Lower lobe of right lung (tissue), 2 donors: ENCODE measurements around the gene SRD5A1. TPM values are rescaled to one million over a fixed set of nuclear protein-coding genes. Genes with fewer than 3 reads are reported as not detected.

Experiments used
- ATAC-seq, 2 donors: fragments of 200-7000 bp; cut with Tn5 transposase; one replicate each; pipeline ENCODE4 v1.9.1; 2020 to 2022; ENCODE audit warnings: mild to moderate bottlenecking in 2 of 2, moderate library complexity in 2 of 2
- DNase-seq: peaks from one replicate; pipeline ENCODE4 v3.0.0-alpha.2; 2020
- H3K27ac ChIP-seq: fragments of 200-600 bp; one replicate; pipeline ENCODE4 v1.8.0; 2022
- H3K27me3 ChIP-seq: fragments of 200-600 bp; one replicate; pipeline ENCODE4 v1.8.0; 2022; ENCODE audit warnings: low read depth
- H3K36me3 ChIP-seq: fragments of 200-600 bp; one replicate; pipeline ENCODE4 v1.8.0; 2022; ENCODE audit warnings: mild to moderate bottlenecking
- H3K4me1 ChIP-seq: fragments of 200-600 bp; one replicate; pipeline ENCODE4 v1.8.0; 2022
- H3K4me3 ChIP-seq: fragments of 200-600 bp; one replicate; pipeline ENCODE4 v1.8.0; 2022; ENCODE audit warnings: mild to moderate bottlenecking
- H3K9me3 ChIP-seq: fragments of 200-600 bp; one replicate; pipeline ENCODE4 v1.8.0; 2022
- CTCF ChIP-seq: fragments of 200-600 bp; IDR thresholded peaks from one replicate; pipeline ENCODE4 v1.8.0; 2022; ENCODE audit warnings: antibody characterized with exemption, mild to moderate bottlenecking
- intact Hi-C: fragments of 100-400 bp; cut with DNase I; formaldehyde crosslinking; loops from one replicate; pipeline ENCODE4 v1.11.0; 2022
- total RNA-seq: library from RNA; stranded (reverse); fragmentation: NEBNext Ultra II Directional; extraction: Animal tissue kit (Norgen Biotek cat#: 25700); gene quantifications from one replicate; pipeline ENCODE4 v1.2.1, GENCODE V29; 2021
- donor health status: DM: no; HTN: yes; CAD: no; lungs with severe emphysema.

Gene SRD5A1
- total RNA-seq, 1 donor from 2014 or later: 8.3 TPM

GRCh38 chr5:6720561-6720921 lies 87.3 kb downstream of the SRD5A1 start:
- intact Hi-C loops: no loop called here
- Histone ChIP-seq H3K36me3 (peaks cover 3% of the 10 kb centered on the region), H3K4me1 (peaks cover 81% of the 10 kb centered on the region), H3K27me3 (no peaks in the 10 kb centered on the region), H3K4me3 (no peak overlapping the region), H3K27ac (no peak overlapping the region), H3K9me3 (no peaks in the 10 kb centered on the region)
- TF ChIP-seq CTCF: no peak
- ATAC-seq (no peak), DNase-seq (no peak)

DNA sequence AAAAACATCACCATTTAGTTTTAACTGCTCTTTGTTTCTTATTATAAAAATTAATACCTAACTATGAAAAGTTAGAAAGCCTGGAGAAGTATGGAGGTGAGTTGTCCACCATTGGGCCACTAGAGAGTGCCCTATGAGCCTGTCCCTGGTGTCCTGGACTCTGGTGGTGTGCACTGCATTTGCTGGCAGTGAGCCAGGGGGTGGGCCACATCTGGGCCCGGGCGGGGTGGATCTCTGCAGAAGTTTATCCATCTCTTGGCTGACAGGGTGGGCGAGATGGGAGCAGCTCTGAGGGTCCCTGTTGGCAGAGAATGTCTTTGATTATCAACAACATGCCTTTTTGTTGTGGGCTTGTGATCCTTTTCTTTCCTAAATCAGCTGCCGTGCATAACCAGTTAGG lies 88.2 kb downstream of the SRD5A1 start:
- peak overlapping the region; percentile 38 for H3K4me3 ChIP-seq
- no peak for ATAC-seq
- no peaks in the 10 kb centered on the region for H3K9me3 ChIP-seq
- H3K36me3 ChIP-seq: peaks cover 3% of the 10 kb centered on the region
- DNase-seq: no peak
- peak overlapping the region; percentile 60 for H3K27ac ChIP-seq
- no peak for TF ChIP-seq CTCF
- no peaks in the 10 kb centered on the region for H3K27me3 ChIP-seq
- peaks cover 72% of the 10 kb centered on the region for H3K4me1 ChIP-seq
- intact Hi-C loops: no loop called here

- ATAC-seq: no peak
- no peak for DNase-seq
- no peak for TF ChIP-seq CTCF
- peak overlapping the region; percentile 38 for H3K4me3 ChIP-seq
- H3K36me3 ChIP-seq: peaks cover 3% of the 10 kb centered on the region
- H3K9me3 ChIP-seq: no peaks in the 10 kb centered on the region
- no peaks in the 10 kb centered on the region for H3K27me3 ChIP-seq
- peak overlapping the region; percentile 60 for H3K27ac ChIP-seq
- intact Hi-C loops: no loop called here
- H3K4me1 ChIP-seq: peaks cover 70% of the 10 kb centered on the region
These were observed 88.8 kb downstream of the SRD5A1 start for GRCh38 chr5:6722015-6722414.

DNA sequence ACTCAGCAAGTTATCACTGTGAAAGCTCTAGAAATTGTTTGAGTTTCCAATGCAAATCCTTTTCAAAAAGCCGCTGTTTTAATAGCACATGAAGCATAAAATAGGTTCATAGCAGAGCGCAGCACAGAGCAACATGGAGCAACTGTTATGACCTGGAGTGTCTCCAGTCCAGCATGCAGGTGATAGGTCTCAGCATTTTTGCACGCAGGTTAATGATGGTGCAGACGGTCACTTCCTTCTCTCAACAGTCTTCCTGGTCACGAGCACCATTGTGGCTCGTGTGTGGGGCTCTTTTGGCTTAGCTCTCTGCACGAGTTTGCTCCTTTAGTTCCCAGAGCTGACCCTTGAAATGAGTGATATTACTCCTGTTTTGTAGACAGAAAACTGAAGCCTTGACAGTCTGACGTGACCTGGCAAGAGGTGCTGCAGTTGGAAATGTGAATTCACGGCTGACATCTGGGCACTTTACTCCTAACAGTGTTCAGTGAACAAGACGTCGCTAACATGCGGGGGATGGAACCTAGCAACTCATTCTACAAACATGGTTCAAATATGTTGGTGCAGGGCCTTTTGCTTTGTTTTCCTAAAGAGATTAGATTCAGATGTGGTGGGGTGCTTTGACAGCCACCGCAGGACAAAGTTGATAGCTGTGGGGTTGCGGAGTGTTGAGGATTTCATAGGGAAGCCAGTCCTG lies 90.0 kb downstream of the SRD5A1 start:
- no peaks in the 10 kb centered on the region for H3K27me3 ChIP-seq
- H3K4me1 ChIP-seq: peaks cover 64% of the 10 kb centered on the region
- H3K36me3 ChIP-seq: peaks cover 3% of the 10 kb centered on the region
- peak in 1 of 2 donors; percentile 15 for ATAC-seq
- H3K4me3 ChIP-seq: no peak overlapping the region
- no peak for TF ChIP-seq CTCF
- no peak overlapping the region for H3K27ac ChIP-seq
- DNase-seq: no peak
- intact Hi-C loops: no loop called here
- no peaks in the 10 kb centered on the region for H3K9me3 ChIP-seq

GRCh38 chr5:6723816-6724300 lies 90.6 kb downstream of the SRD5A1 start:
- Histone ChIP-seq H3K4me1 (peaks cover 64% of the 10 kb centered on the region), H3K27me3 (no peaks in the 10 kb centered on the region), H3K9me3 (no peaks in the 10 kb centered on the region), H3K4me3 (no peak overlapping the region), H3K27ac (no peak overlapping the region), H3K36me3 (peaks cover 3% of the 10 kb centered on the region)
- no peak for TF ChIP-seq CTCF
- no peak for ATAC-seq
- DNase-seq: no peak
- intact Hi-C loops: no loop called here

Other genes starting within 250 kb of the SRD5A1 start
- not detected for gene UBE2QL1, start 184.6 kb upstream of the SRD5A1 start, total RNA-seq
- gene NSUN2, start 396 bp upstream of the SRD5A1 start, total RNA-seq: 43.3 TPM
- 24.1 TPM for gene TENT4A, start 80.0 kb downstream of the SRD5A1 start, total RNA-seq